ENCODE measurements around the gene LAMTOR4. TPM values are rescaled to one million over a fixed set of nuclear protein-coding genes. Genes with fewer than 3 reads are reported as not detected.

LAMTOR4 gene
- total and polyA plus RNA-seq, 2 of the 13 experiments (the other 11 are each of a cell fraction or from before 2014, with no cell fraction given) = 115 to 118 TPM

GRCh38 chr7:100177045-100178001 lies 28.6 kb downstream of the LAMTOR4 start, which contains the start of the genes GPC2 and STAG3 (continued):
- TF ChIP-seq, protein P1, sequence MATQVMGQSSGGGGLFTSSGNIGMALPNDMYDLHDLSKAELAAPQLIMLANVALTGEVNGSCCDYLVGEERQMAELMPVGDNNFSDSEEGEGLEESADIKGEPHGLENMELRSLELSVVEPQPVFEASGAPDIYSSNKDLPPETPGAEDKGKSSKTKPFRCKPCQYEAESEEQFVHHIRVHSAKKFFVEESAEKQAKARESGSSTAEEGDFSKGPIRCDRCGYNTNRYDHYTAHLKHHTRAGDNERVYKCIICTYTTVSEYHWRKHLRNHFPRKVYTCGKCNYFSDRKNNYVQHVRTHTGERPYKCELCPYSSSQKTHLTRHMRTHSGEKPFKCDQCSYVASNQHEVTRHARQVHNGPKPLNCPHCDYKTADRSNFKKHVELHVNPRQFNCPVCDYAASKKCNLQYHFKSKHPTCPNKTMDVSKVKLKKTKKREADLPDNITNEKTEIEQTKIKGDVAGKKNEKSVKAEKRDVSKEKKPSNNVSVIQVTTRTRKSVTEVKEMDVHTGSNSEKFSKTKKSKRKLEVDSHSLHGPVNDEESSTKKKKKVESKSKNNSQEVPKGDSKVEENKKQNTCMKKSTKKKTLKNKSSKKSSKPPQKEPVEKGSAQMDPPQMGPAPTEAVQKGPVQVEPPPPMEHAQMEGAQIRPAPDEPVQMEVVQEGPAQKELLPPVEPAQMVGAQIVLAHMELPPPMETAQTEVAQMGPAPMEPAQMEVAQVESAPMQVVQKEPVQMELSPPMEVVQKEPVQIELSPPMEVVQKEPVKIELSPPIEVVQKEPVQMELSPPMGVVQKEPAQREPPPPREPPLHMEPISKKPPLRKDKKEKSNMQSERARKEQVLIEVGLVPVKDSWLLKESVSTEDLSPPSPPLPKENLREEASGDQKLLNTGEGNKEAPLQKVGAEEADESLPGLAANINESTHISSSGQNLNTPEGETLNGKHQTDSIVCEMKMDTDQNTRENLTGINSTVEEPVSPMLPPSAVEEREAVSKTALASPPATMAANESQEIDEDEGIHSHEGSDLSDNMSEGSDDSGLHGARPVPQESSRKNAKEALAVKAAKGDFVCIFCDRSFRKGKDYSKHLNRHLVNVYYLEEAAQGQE (IDR thresholded peaks at IDR 0.05; ENCODE audit: borderline replicate concordance in 1 of 2, low read depth in 1 of 2, low read length in 2 of 2) = no peak
- TF ChIP-seq CHCHD3 (CRISPR knock-in tag; IDR thresholded peaks at IDR 0.05) (0 out of 2 replicates have a peak, but pooled peaks have one; percentile 66), HDAC6 (IDR thresholded peaks at IDR 0.05; ENCODE audit: low read depth, low read length) (no peak), NPAS2 (CRISPR knock-in tag; IDR thresholded peaks at IDR 0.05; ENCODE audit: borderline replicate concordance) (no peak), AHR (CRISPR knock-in tag; IDR thresholded peaks at IDR 0.05) (no peak), ETS1 (CRISPR knock-in tag; IDR thresholded peaks at IDR 0.05) (no peak), CEBPZ (IDR thresholded peaks at IDR 0.05; ENCODE audit: low read length) (no peak), ETV6 (CRISPR knock-in tag; conservative IDR thresholded peaks at IDR 0.05) (0 out of 2 replicates have a peak, but pooled peaks have one; percentile 34), ZNF160 (CRISPR knock-in tag; IDR thresholded peaks at IDR 0.05) (no peak), ZNF382 (CRISPR knock-in tag; IDR thresholded peaks at IDR 0.05; ENCODE audit: borderline replicate concordance) (no peak), ZNF616 (CRISPR knock-in tag; IDR thresholded peaks at IDR 0.05; ENCODE audit: low read depth) (no peak), ZNF232 (CRISPR knock-in tag; IDR thresholded peaks at IDR 0.05; ENCODE audit: borderline replicate concordance) (peak; percentile 24; the same call in 1 of the 2 replicates), RCOR2 (CRISPR knock-in tag; IDR thresholded peaks at IDR 0.05) (no peak), GPN1 (CRISPR knock-in tag; IDR thresholded peaks at IDR 0.05; ENCODE audit: borderline replicate concordance) (no peak)
- TF ChIP-seq, protein P2, sequence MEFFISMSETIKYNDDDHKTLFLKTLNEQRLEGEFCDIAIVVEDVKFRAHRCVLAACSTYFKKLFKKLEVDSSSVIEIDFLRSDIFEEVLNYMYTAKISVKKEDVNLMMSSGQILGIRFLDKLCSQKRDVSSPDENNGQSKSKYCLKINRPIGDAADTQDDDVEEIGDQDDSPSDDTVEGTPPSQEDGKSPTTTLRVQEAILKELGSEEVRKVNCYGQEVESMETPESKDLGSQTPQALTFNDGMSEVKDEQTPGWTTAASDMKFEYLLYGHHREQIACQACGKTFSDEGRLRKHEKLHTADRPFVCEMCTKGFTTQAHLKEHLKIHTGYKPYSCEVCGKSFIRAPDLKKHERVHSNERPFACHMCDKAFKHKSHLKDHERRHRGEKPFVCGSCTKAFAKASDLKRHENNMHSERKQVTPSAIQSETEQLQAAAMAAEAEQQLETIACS (CRISPR knock-in tag; IDR thresholded peaks at IDR 0.05) = no peak
- TF ChIP-seq, protein P3, sequence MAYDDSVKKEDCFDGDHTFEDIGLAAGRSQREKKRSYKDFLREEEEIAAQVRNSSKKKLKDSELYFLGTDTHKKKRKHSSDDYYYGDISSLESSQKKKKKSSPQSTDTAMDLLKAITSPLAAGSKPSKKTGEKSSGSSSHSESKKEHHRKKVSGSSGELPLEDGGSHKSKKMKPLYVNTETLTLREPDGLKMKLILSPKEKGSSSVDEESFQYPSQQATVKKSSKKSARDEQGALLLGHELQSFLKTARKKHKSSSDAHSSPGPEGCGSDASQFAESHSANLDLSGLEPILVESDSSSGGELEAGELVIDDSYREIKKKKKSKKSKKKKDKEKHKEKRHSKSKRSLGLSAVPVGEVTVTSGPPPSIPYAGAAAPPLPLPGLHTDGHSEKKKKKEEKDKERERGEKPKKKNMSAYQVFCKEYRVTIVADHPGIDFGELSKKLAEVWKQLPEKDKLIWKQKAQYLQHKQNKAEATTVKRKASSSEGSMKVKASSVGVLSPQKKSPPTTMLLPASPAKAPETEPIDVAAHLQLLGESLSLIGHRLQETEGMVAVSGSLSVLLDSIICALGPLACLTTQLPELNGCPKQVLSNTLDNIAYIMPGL (CRISPR knock-in tag; IDR thresholded peaks at IDR 0.05; ENCODE audit: borderline replicate concordance in 1 of 2, low read depth in 1 of 2) = no peak
